NCI-H82 (cell line): Measurements from ENCODE around the gene IGSF9.
A peak's percentile ranks its signal among the peaks of the same experiment; 100 is the strongest.

Experiments used
- DNase-seq: peaks from one replicate; lab custom pipeline; 2025; lab: John Stamatoyannopoulos, UW

IGSF9 gene

DNA sequence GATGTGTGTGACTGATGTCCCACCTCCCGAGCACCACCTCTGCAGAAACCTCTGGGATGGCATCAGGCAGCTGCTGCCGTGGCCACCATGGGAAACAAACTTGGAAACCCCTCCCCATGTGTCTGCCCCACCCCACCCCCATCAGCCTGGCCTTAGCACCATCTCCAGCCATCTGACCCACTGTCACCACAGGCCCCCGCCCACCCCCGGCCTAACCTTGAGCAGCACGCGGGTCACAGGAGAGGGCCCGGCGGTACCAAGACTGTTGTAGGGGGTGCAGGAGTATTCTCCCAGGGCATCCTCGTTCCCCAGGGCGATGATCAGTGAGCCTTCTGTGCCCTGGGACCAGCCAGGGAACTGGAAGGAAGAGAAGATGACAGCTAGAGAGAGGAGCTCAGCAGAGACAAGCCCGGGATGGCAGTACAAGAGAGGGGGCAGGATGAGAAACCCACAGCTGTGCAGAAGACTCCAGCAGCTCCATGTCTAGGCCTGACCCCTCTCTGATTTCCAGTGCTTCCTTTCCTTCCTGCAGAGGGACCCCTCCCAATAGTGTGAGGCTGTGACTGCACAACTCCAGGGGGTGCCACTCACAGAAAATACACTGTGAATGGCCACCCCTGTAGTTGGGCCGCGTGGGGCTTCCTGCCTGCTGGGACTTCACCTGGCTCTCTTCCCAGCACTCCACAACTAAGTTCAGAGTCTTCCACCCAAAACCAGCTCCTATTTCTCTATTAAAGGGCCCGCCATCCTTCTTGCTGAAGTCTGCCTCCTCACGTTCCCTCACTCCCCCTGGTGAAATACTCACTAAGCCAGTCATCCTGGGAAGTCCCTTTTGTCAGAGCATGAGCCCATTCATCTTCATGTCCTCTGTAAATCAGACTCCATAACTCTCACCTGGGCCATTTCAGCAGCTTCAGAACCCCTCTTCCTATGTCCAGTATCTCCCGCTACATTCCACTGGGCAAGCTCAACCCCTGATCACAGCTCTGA lies 12.8 kb downstream of the IGSF9 start:
- no peak for DNase-seq

DNA sequence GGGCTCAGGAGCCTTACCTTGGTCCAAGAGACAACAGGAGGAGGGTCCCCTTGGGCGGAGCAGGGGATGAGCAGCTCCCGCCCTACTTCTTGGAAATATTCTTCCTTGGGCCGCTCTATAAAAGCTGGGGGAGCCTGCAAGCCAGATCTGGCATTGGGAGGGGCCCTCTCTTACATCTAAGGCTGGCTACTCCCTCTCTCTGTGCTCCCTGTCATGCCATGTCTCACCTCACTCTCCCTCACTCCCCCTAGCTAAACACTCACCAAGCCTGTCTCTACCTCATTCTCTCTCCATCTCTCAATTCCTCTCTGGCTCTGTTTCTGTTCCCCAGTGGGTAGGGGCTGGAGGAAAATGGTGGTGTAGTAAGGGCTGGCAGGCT lies 13.6 kb downstream of the IGSF9 start:
- DNase-seq = no peak

DNA sequence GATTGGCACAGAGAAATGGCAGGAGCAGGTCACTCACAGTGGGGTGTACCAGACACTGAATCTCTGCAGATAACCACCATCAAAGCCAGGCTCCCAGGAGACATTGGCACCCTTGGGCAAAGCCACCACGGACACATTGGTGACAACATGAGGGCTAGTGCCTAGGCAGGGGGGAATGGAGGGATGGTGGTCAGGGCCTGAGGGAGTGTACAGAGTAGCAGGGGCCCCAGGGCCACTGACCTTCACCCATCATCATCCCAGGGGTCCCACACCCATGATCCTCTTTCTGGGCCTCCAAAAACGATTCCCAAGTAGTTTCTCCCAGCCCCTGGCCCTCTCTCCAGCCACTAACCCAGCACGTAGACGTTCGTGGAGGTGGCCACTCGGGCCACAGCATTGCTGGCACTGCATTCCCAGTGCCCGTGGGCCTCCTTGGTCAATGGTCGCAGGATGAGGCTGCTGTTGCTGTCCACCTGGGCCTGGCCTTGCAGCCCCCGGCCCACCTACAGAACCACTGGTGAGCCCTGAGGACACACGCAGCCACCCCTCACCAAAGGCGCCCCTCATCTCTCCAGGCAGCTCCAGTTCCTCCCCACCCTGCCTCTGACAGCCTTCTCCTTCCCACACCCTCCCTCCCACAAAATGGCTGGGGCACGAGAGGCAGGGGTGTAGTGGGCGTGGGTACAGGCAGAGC lies 14.2 kb downstream of the IGSF9 start:
- DNase-seq = no peak

GRCh38 chr1:159930634-159931033 lies 14.8 kb downstream of the IGSF9 start:
- no peak for DNase-seq

DNA sequence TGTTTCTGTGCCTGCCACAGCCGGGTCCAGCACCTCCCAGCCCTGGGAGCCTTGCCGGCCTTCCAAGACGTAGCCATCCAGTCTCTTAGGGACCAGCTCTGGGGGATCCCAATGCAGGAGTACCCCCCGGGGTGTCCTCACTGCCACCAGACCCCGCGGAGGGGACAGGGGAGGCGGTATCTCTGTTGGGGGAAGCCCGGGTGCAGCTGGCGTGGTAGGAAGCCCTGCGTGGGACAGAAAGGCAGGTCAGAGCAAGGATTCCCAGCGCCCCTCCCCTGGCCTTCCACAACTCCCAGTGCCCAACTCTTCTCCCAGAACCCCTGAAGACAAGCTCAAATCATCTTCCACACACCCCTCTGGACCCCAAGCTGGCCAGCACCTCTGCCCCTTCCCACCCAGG lies 15.2 kb downstream of the IGSF9 start:
- DNase-seq = no peak

- no peak for DNase-seq
Measured at GRCh38 chr1:159929155-159930051, 16.0 kb downstream of the IGSF9 start.

- DNase-seq = no peak
Measured at GRCh38 chr1:159928491-159929050, 16.8 kb downstream of the IGSF9 start.

- peak; percentile 65 for DNase-seq
Measured at GRCh38 chr1:159927849-159928431, 17.5 kb downstream of the IGSF9 start.

DNA sequence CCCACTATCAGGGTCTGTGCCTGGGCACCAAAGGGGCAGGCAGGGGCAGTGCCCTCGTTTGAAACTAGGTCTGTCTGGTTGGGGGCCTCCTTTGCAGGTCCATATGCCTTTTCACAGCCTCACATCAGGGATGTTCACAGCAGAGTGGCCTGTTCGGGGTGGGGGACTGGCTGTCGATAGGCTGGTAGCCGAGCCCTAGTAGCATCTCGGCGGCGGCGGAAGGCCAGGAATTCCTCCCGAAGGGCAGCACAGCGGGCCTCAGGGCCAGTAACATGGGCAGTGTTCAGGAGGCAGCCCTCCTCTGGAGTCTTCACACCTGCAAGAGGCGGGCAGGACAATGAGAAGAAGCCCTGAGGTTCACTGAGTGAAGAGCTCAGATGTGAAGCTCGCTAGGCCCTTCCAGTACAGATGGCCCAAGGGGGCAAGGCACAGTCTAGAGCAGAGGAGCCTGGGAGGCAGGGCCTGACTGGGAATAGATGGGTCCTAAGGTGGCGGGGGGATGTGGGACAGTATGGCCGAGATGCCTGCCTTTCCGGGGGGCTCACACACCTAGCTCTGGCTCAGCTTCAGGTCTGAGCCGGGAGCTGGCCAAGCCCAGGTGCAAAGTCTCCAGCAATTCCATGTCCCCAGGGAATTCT lies 18.1 kb downstream of the IGSF9 start:
- no peak for DNase-seq

- DNase-seq = no peak
Measured at GRCh38 chr1:159925719-159926078, 19.7 kb downstream of the IGSF9 start.

DNA sequence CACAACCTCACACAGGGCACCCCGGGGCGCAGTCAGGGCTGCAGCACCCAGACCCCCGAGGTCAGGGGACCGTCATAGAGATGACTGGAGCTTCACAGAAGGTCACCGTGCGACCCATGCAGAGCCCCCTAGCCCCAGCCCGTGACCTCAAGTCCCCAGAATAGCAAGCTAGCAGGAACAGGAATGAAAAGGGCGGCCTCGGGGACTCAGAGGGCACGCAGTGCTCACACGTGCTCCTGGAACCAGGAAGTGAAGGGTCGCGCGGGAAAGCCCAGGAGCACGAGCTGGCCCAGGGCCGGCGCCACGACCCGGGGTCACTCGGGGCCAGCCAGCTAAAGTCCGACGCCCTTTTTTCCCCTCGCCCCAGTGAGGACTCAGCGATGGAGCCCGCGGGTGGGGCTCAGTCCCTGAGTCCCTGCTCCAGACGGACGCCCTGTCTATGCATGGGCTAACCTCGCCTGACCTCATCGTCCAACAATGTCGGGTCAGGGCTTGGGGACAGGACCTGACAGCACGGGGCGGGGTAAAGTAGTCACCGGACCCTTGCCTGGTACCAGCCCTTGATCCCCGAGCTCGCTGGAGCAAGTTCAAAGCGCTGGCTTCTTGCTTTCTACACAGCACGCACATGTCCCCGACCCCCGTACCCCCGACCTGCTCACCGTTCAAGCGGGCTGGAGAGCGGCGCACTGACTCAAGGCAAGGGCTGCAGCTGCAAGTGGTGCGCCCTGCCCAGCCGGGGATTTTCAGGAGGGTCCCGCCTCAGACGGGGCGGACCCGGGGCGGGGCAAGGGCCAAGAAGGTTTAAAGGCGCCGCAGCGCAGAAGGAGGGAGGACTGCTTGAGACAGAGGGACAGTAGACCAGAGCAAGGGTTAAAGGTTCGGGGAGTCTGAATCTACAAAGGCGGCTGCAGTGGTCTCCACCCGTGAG lies 20.4 kb downstream of the IGSF9 start, which contains the start of gene TAGLN2:
TAGLN2 (minus strand) TSS at position 717 of the 928 bp plus-strand sequence. CDS start 4,998 bp downstream, outside the sequence.
- DNase-seq = peak; percentile 97

DNA sequence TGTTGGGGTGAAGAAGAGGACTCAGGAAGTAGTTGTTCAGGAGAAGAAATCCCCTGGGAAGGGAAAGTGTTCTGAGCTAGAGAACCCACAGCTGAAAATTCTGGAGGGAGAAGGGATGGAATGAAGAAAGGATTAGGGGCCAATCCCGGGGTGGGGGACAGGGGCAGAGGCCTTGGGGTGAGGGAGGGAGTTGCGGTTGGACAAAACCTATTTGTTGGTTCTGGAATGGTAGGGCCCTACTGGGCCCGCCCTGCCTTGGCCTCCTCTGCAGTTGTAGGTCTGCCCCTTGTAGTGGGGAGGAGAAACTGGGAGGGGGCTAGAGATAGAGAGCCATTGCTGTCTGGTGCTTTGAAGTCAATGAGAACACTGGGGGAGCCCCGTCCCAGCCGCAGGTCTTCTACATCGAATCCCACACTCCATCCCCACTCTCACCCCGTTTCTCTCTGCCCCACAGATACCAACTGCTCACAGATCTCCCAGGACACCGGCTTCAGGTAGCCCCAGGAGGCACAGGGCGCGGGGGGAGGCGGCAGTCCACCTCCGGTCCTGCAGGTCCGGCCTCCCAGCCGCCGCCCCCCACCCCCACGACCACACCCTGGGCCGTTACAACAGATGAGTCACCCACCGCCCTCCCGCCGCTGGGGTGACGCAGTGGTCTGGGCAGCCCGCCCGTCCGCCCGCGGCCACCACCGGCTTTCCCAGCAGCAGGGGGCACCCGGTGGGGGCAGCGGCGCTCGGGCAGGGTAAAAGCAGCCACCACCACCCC lies 21.2 kb downstream of the IGSF9 start:
- peak; percentile 55 for DNase-seq

- DNase-seq = peak; percentile 75
Measured at GRCh38 chr1:159923203-159924024, 22.0 kb downstream of the IGSF9 start.

- DNase-seq = no peak
Measured at GRCh38 chr1:159922511-159923202, 22.8 kb downstream of the IGSF9 start.

GRCh38 chr1:159921700-159922504 lies 23.5 kb downstream of the IGSF9 start:
- DNase-seq = no peak

DNA sequence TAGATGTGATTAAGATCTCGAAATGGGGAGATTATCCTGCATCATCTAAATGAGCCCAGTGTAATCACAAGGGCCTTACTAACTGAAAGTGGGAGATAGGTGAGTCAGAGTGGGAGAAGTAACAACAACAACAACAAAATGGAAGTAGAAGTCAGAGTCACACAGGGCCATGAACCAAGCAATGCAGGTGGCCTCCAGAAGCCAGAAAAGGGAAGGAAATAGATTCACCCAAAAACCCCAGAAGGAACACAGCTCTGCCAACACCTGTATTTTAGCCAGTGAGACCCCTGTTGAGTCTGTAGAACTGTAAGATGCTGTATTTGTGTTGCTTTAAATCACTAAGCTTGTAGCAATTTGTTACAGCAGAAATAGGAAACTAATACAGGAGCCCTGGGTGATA lies 24.2 kb downstream of the IGSF9 start:
- DNase-seq = no peak

- no peak for DNase-seq
Measured at GRCh38 chr1:159920651-159921050, 24.8 kb downstream of the IGSF9 start.
